Parathyroid adenoma (tissue), 2 donors: ENCODE data around the gene B9D1.

Experiments
- H2AFZ ChIP-seq: fragments of 300-600 bp; sonication (generic); one replicate; pipeline ENCODE4 v1.7.0; 2017; ENCODE audit warnings: antibody characterized with exemption, mild to moderate bottlenecking
- H3K27ac ChIP-seq: fragments of 300-600 bp; sonication (generic); one replicate; pipeline ENCODE4 v1.7.0; 2017
- H3K27me3 ChIP-seq: fragments of 300-600 bp; sonication (generic); one replicate; pipeline ENCODE4 v1.7.0; 2017; ENCODE audit warnings: low read length; ENCODE audit not compliant: control insufficient read depth, insufficient read depth
- H3K36me3 ChIP-seq: fragments of 300-600 bp; sonication (generic); one replicate; pipeline ENCODE4 v1.7.0; 2017; ENCODE audit warnings: low read length; ENCODE audit not compliant: control insufficient read depth, insufficient read depth
- H3K4me1 ChIP-seq: fragments of 300-600 bp; sonication (generic); one replicate; pipeline ENCODE4 v1.7.0; 2017; ENCODE audit warnings: control low read depth
- H3K4me2 ChIP-seq: fragments of 300-600 bp; sonication (generic); one replicate; pipeline ENCODE4 v1.7.0; 2017; ENCODE audit warnings: low read length
- H3K4me3 ChIP-seq: fragments of 300-600 bp; sonication (generic); one replicate; pipeline ENCODE4 v1.7.0; 2017; ENCODE audit warnings: low read depth, low read length
- H3K79me2 ChIP-seq: fragments of 300-600 bp; sonication (generic); one replicate; pipeline ENCODE4 v1.7.0; 2017; ENCODE audit warnings: control low read depth
- H3K9ac ChIP-seq: fragments of 300-600 bp; sonication (generic); one replicate; pipeline ENCODE4 v1.7.0; 2017; ENCODE audit warnings: mild to moderate bottlenecking
- H3K9me3 ChIP-seq: fragments of 300-600 bp; sonication (generic); one replicate; pipeline ENCODE4 v1.7.0; 2017; ENCODE audit warnings: low read length; ENCODE audit not compliant: control insufficient read depth
- TF ChIP-seq, protein P1 (sequence below): fragments of 300-600 bp; sonication (generic); IDR thresholded peaks from one replicate; pipeline ENCODE4 v1.7.0; 2017; ENCODE audit warnings: antibody characterized with exemption, mild to moderate bottlenecking
- donor health status: primary hyperparathyroidism.

Gene B9D1

DNA sequence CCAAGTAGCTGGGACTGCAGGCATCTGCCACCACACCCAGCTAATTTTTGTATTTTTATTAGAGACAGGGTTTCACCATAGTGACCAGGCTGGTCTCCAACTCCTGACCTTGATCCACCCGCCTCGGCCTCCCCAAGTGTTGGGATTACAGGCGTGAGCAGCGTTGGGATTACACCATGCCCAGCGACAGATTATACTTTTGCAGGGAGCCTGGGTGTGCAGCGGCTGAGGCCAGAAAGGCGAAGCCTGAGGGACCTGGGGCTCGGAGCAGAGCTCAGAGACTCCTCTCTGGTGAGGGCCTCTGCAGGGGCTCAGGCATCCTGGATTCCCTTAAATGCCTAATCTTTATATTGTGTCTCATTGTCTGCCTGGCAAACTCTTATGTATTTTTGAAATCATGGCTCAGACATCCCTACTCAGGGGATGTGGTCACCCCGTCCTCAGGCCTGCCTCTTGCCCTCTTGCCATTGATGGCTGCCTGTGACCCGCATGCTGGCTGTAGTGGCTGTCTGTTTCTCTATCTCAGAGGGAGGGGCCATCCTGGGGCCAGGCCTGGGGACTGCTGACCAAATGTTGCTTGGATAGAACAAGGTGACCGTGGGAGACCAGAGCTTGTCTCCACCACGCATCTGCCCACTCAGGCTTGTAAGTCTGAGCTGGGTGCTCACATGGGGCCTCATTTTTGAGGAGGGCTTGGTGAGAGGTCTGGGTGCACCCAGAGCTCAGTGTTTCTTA is 42.6 kb downstream of the B9D1 start:
- H3K9me3 ChIP-seq: no peaks in the 10 kb centered on the region
- H3K27ac ChIP-seq: no peak overlapping the region
- H3K4me1 ChIP-seq: peaks cover 21% of the 10 kb centered on the region
- no peak overlapping the region for H3K4me2 ChIP-seq
- TF ChIP-seq, protein P1, sequence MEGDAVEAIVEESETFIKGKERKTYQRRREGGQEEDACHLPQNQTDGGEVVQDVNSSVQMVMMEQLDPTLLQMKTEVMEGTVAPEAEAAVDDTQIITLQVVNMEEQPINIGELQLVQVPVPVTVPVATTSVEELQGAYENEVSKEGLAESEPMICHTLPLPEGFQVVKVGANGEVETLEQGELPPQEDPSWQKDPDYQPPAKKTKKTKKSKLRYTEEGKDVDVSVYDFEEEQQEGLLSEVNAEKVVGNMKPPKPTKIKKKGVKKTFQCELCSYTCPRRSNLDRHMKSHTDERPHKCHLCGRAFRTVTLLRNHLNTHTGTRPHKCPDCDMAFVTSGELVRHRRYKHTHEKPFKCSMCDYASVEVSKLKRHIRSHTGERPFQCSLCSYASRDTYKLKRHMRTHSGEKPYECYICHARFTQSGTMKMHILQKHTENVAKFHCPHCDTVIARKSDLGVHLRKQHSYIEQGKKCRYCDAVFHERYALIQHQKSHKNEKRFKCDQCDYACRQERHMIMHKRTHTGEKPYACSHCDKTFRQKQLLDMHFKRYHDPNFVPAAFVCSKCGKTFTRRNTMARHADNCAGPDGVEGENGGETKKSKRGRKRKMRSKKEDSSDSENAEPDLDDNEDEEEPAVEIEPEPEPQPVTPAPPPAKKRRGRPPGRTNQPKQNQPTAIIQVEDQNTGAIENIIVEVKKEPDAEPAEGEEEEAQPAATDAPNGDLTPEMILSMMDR: no peak
- H3K27me3 ChIP-seq: no peaks in the 10 kb centered on the region
- no peak overlapping the region for H3K9ac ChIP-seq
- H3K79me2 ChIP-seq: no peaks in the 10 kb centered on the region
- no peak overlapping the region for H2AFZ ChIP-seq
- no peak overlapping the region for H3K4me3 ChIP-seq
- no peaks in the 10 kb centered on the region for H3K36me3 ChIP-seq

DNA sequence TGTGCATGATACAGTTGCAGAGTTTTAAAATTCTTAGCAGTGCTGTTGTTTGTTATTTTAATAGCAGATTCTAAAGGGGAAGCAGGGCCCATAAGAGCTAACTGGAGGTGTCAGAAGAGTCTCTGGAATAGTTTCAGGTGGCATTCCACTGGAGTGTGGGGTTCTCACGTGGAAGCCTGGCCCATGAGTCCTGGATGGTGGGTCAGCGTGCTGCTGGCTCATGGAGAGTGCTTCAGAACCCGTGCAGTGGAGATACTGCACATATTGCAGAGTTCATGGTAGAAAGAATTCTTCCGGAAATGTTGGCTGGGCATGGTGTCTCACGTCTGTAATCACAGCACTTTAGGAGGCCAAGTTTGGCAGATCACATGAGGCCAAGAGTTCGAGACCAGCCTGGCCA is 43.9 kb downstream of the B9D1 start:
- TF ChIP-seq, protein P1: no peak
- Histone ChIP-seq H2AFZ (no peak overlapping the region), H3K27ac (no peak overlapping the region), H3K4me1 (peaks cover 23% of the 10 kb centered on the region), H3K27me3 (no peaks in the 10 kb centered on the region), H3K36me3 (no peaks in the 10 kb centered on the region), H3K4me2 (no peak overlapping the region), H3K9ac (no peak overlapping the region), H3K9me3 (no peaks in the 10 kb centered on the region), H3K4me3 (no peak overlapping the region), H3K79me2 (no peaks in the 10 kb centered on the region)

DNA sequence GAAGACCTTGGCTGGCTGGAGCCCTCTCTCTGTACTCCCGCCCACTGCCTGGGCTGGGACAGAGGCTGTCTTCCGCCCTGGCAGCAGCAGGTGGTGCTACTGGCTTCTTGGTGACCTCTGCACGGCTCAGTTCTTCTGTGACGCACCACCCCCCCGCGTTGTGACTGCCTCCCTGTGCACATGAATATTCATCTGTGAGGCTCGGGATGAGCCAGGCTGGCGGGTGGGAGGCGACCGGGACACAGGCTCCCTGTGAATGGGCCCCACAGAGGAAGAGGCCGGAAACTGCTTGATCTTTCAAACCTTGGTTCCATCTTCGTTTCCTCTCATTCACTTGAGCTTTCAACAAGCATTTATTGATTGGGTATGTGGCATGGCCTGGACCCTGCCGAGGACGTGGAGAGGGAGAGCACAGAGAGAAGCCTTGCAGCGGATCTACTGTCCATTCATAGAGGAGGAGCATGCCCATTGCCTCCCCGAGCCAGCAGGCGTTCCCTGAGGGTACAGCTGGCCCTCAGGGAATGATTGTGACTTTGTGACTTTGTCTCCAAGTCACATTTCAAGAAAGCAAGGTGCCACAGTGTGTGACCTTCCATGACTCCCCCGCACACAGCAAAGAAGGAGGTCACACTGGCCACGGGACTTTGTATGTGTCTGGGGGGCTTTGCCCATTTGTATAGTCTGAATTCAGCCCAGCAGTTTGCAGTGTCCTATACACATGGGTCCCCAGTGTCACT is 45.0 kb downstream of the B9D1 start:
- Histone ChIP-seq H3K4me2 (peak overlapping the region; percentile 14), H3K4me1 (peaks cover 26% of the 10 kb centered on the region), H3K27ac (peak overlapping the region; percentile 84), H3K79me2 (peaks cover 2% of the 10 kb centered on the region), H2AFZ (peak overlapping the region; percentile 39), H3K27me3 (no peaks in the 10 kb centered on the region), H3K9ac (no peak overlapping the region), H3K36me3 (no peaks in the 10 kb centered on the region), H3K9me3 (no peaks in the 10 kb centered on the region), H3K4me3 (no peak overlapping the region)
- TF ChIP-seq, protein P1: peak; percentile 60

DNA sequence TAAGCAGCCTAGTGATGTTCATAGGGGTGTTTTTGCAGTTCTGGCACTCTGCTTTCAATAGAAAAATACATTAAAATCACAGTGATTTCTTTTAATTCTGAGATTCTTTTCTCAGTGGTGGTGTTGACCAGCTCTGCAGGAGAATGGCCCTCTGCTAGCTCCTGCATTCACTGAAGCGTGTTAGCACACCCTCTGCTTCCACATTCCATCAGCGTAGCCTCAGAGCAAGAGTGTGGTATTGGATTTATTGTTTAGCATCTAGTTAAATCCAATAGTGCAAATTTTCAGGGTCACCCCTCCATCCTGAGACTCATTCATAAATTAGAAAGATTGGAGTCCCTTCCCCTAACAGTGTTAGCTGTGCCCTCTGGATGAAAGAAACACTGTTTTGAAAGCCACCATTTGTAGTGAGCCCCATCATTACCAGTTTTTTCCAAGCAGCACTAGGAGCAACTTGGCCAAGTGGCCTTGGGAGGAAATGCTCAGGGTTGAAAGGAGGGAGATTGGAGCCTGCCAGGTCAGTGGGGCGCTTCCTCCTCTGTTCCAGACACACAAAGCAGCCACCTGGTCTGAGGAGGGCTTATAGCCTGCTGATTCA is 45.7 kb downstream of the B9D1 start:
- Histone ChIP-seq H3K27ac (peak overlapping the region; percentile 84), H3K36me3 (no peaks in the 10 kb centered on the region)

More for the DNA sequence above, 45.7 kb downstream of the B9D1 start:
- peaks cover 26% of the 10 kb centered on the region for H3K4me1 ChIP-seq
- TF ChIP-seq, protein P1: no peak
- no peak overlapping the region for H3K9ac ChIP-seq
- H3K4me2 ChIP-seq: peak overlapping the region; percentile 14
- H3K9me3 ChIP-seq: no peaks in the 10 kb centered on the region
- H2AFZ ChIP-seq: peak overlapping the region; percentile 39
- peaks cover 4% of the 10 kb centered on the region for H3K79me2 ChIP-seq
- H3K27me3 ChIP-seq: no peaks in the 10 kb centered on the region
- H3K4me3 ChIP-seq: no peak overlapping the region
